Small intestine (tissue), 16 donors: ENCODE results near the gene ICE1. TPM values are rescaled to one million over a fixed set of nuclear protein-coding genes. Genes with fewer than 3 reads are reported as not detected.

Source experiments
- DNase-seq, 2 donors: peaks; one replicate each; pipeline versions ENCODE4 v3.0.0 to v3.0.0-alpha.2; 2013
- FAIRE-seq: peaks from 2 replicates; lab custom pipeline; 2012; peaks lifted over from hg19 to GRCh38; lab: Jason Lieb, UNC
- H3K27ac ChIP-seq, 3 donors: one replicate each; pipeline ENCODE4 v1.5.1; 2013; ENCODE audit warnings: low read length in 2 of 3, mild to moderate bottlenecking in 2 of 3, control low read depth in 1 of 3, inconsistent platforms in 1 of 3, low read depth in 1 of 3, moderate library complexity in 1 of 3
- H3K27me3 ChIP-seq, 3 donors: one replicate each; pipeline ENCODE4 v1.6.1; 2013; ENCODE audit warnings: low read length in 3 of 3, inconsistent platforms in 1 of 3; ENCODE audit not compliant: control insufficient read depth in 3 of 3, insufficient read depth in 3 of 3
- H3K36me3 ChIP-seq, 3 donors: one replicate each; pipeline ENCODE4 v1.6.1; 2013; ENCODE audit warnings: low read length in 3 of 3, inconsistent platforms in 1 of 3, low read depth in 1 of 3, mild to moderate bottlenecking in 1 of 3, moderate library complexity in 1 of 3; ENCODE audit not compliant: control insufficient read depth in 3 of 3, insufficient read depth in 2 of 3
- H3K4me1 ChIP-seq, 3 donors: one replicate each; pipeline ENCODE4 v1.6.1; 2013; ENCODE audit warnings: low read length in 2 of 3, inconsistent platforms in 1 of 3, low read depth in 1 of 3, mild to moderate bottlenecking in 1 of 3, moderate library complexity in 1 of 3; ENCODE audit not compliant: control insufficient read depth in 3 of 3, insufficient read depth in 2 of 3
- H3K4me3 ChIP-seq, 3 donors: one replicate each; pipeline ENCODE4 v1.5.1; 2013; ENCODE audit warnings: low read length in 3 of 3, control low read depth in 1 of 3, inconsistent platforms in 1 of 3, low read depth in 1 of 3, mild to moderate bottlenecking in 1 of 3, moderate library complexity in 1 of 3
- H3K9me3 ChIP-seq, 2 donors: one replicate each; pipeline ENCODE4 v1.6.1; 2013; ENCODE audit warnings: low read depth in 1 of 2, low read length in 1 of 2; ENCODE audit not compliant: control insufficient read depth in 2 of 2, insufficient read depth in 1 of 2
- WGBS, 3 donors: extraction: QIAGEN DNeasy Blood & Tissue Kit; methylation state at CpG; one replicate each; pipeline ENCODE4 v1.1.7; 2013; 5-methylcytosine and 5-hydroxymethylcytosine counted together
- long read RNA-seq, 10 donors: transcript quantifications; one replicate each; lab custom pipeline, GENCODE V29; 2026
- polyA plus RNA-seq, 4 donors: library from polyadenylated mRNA; stranded (reverse) in 3 of 4; unstranded in 1 of 4; fragments of 200-250 nt in 3 of 4; fragments of 120-200 nt in 1 of 4; gene quantifications; one replicate each; pipeline versions ENCODE4 v1.2.1 to v1.2.3, GENCODE V29; 2013
- donor health status: healthy with polysubstance abuse.
- donor health status: control.
- donor health status: control.
- donor health status: Bipolar disorder and iron deficiency.
- donor health status: healthy.

The ICE1 gene
- polyA plus RNA-seq: 10 to 100 TPM in 1 of 4 donors, 1 to 10 TPM in 3; 5.9 to 18.9 (median 7.8) TPM
- long read RNA-seq, donor 1, transcript ICE1-202 (3 exons, 1,074 nt): major isoform, 5 of 12 reads
- long read RNA-seq, donor 1, partial matches to known transcripts: 7 of 12 reads
- long read RNA-seq, donor 1, other reads (novel, unspliced or antisense): 0 of 12 reads
- long read RNA-seq, donor 2: 0 reads
- long read RNA-seq, donor 3: 0 reads
- long read RNA-seq, donor 4: 0 reads
- long read RNA-seq, donor 5, partial matches to known transcripts: 5 of 5 reads
- long read RNA-seq, donor 5, other reads (novel, unspliced or antisense): 0 of 5 reads
- long read RNA-seq, donor 6, partial matches to known transcripts: 0 of 1 reads
- long read RNA-seq, donor 6, other reads (novel, unspliced or antisense): 0 of 1 reads
- long read RNA-seq, donor 7: 0 reads
- long read RNA-seq, donor 8: 0 reads
- long read RNA-seq, donor 9: 0 reads
- long read RNA-seq, donor 10, partial matches to known transcripts: 0 of 6 reads
- long read RNA-seq, donor 10, other reads (novel, unspliced or antisense): 6 of 6 reads

- 0% methylated on average over 63 to 71 of the region's 71 CpGs for WGBS, 3 donors
- peak within 1 kb of the TSS; percentile 87 to 99 (median 94) for H3K27ac ChIP-seq
- no peaks in the 10 kb centered on the region for H3K36me3 ChIP-seq
- DNase-seq (peak; percentile 98 to 99), FAIRE-seq (no peak)
- H3K27me3 ChIP-seq: no peaks in the 10 kb centered on the region
- peaks cover 5 to 13% (median 8%) of the 10 kb centered on the region in 3 donors for H3K4me1 ChIP-seq
- H3K4me3 ChIP-seq: peak within 1 kb of the TSS; percentile 61 to 97 (median 73)
- no peaks in the 10 kb centered on the region for H3K9me3 ChIP-seq
Measured at GRCh38 chr5:5421961-5422818, at the start of gene ICE1. Gene ICE1, plus strand, starts transcription at chr5:5422677. Its CDS starts 239 bp downstream, at chr5:5422916.

- no peak for DNase-seq
- H3K27me3 ChIP-seq: no peaks in the 10 kb centered on the region
- WGBS, 3 donors: 68 to 76% (median 70%) methylated on average over 10 of the region's 10 CpGs
- H3K4me1 ChIP-seq: no peaks in the 10 kb centered on the region
- H3K9me3 ChIP-seq: no peaks in the 10 kb centered on the region
- no peaks in the 10 kb centered on the region for H3K36me3 ChIP-seq
- no peak for FAIRE-seq
- H3K4me3 ChIP-seq: no peak overlapping the region
- H3K27ac ChIP-seq: no peak overlapping the region
Measured at GRCh38 chr5:5372930-5373329, 49.5 kb upstream of the ICE1 start.

- 71 to 91% (median 89%) methylated on average over 2 of the region's 2 CpGs for WGBS, 3 donors
- Histone ChIP-seq H3K4me3 (no peak overlapping the region), H3K27me3 (no peaks in the 10 kb centered on the region), H3K27ac (peak overlapping the region in 1 of 3 donors; percentile 9), H3K9me3 (no peaks in the 10 kb centered on the region), H3K36me3 (no peaks in the 10 kb centered on the region), H3K4me1 (no peaks in the 10 kb centered on the region)
- DNase-seq: no peak
- no peak for FAIRE-seq
Measured at GRCh38 chr5:5373351-5373989, 49.0 kb upstream of the ICE1 start.

GRCh38 chr5:5374009-5374715, 48.3 kb upstream of the ICE1 start:
- H3K4me1 ChIP-seq: no peaks in the 10 kb centered on the region
- H3K27ac ChIP-seq: peak overlapping the region in 1 of 3 donors; percentile 9
- WGBS, 3 donors: 61 to 76% (median 67%) methylated on average over 6 of the region's 6 CpGs
- no peak overlapping the region for H3K4me3 ChIP-seq
- no peaks in the 10 kb centered on the region for H3K9me3 ChIP-seq
- DNase-seq (no peak), FAIRE-seq (no peak)
- H3K36me3 ChIP-seq: no peaks in the 10 kb centered on the region
- no peaks in the 10 kb centered on the region for H3K27me3 ChIP-seq

- Histone ChIP-seq H3K4me1 (no peaks in the 10 kb centered on the region), H3K36me3 (no peaks in the 10 kb centered on the region), H3K27me3 (no peaks in the 10 kb centered on the region), H3K4me3 (no peak overlapping the region), H3K27ac (no peak overlapping the region), H3K9me3 (no peaks in the 10 kb centered on the region)
- FAIRE-seq: no peak
- 77 to 91% (median 90%) methylated on average over 6 of the region's 6 CpGs for WGBS, 3 donors
- DNase-seq: no peak
Measured at GRCh38 chr5:5377780-5378179, 44.7 kb upstream of the ICE1 start.

- no peaks in the 10 kb centered on the region for H3K4me1 ChIP-seq
- no peak overlapping the region for H3K27ac ChIP-seq
- no peak for DNase-seq
- 78 to 91% (median 87%) methylated on average over 3 of the region's 3 CpGs for WGBS, 3 donors
- H3K27me3 ChIP-seq: no peaks in the 10 kb centered on the region
- no peak for FAIRE-seq
- no peak overlapping the region for H3K4me3 ChIP-seq
- no peaks in the 10 kb centered on the region for H3K36me3 ChIP-seq
- no peaks in the 10 kb centered on the region for H3K9me3 ChIP-seq
Measured at GRCh38 chr5:5378531-5378930, 43.9 kb upstream of the ICE1 start.

- FAIRE-seq (no peak), DNase-seq (no peak)
- Histone ChIP-seq H3K4me1 (no peaks in the 10 kb centered on the region), H3K27me3 (no peaks in the 10 kb centered on the region), H3K36me3 (no peaks in the 10 kb centered on the region), H3K9me3 (no peaks in the 10 kb centered on the region), H3K4me3 (no peak overlapping the region), H3K27ac (no peak overlapping the region)
- WGBS, 3 donors: 82 to 94% (median 88%) methylated on average over 6 of the region's 6 CpGs
Measured at GRCh38 chr5:5380298-5380697, 42.2 kb upstream of the ICE1 start.
